Mucosa of rectum (tissue), 2 donors: ENCODE data around the gene RICTOR.

ENCODE experiments used
- H3K27ac ChIP-seq, 2 donors: one replicate each; pipeline ENCODE4 v1.7.0; 2013; ENCODE audit warnings: inconsistent platforms in 2 of 2, low read depth in 2 of 2, low read length in 2 of 2
- H3K27me3 ChIP-seq, 2 donors: one replicate each; pipeline ENCODE4 v1.7.0; 2013; ENCODE audit warnings: low read length in 2 of 2; ENCODE audit not compliant: control insufficient read depth in 2 of 2, insufficient read depth in 2 of 2
- H3K36me3 ChIP-seq, 2 donors: one replicate each; pipeline ENCODE4 v1.7.0; 2013; ENCODE audit warnings: low read length in 2 of 2; ENCODE audit not compliant: control insufficient read depth in 2 of 2, insufficient read depth in 2 of 2
- H3K4me1 ChIP-seq, 2 donors: one replicate each; pipeline ENCODE4 v1.7.0; 2013; ENCODE audit warnings: low read length in 2 of 2, mild to moderate bottlenecking in 1 of 2; ENCODE audit not compliant: control insufficient read depth in 2 of 2, insufficient read depth in 2 of 2
- H3K4me3 ChIP-seq, 2 donors: one replicate each; pipeline ENCODE4 v1.7.0; 2013; ENCODE audit warnings: low read length in 2 of 2
- H3K9ac ChIP-seq, 2 donors: one replicate each; pipeline ENCODE4 v1.7.0; 2013; ENCODE audit warnings: low read length in 2 of 2, low read depth in 1 of 2, mild to moderate bottlenecking in 1 of 2
- H3K9me3 ChIP-seq, 2 donors: one replicate each; pipeline ENCODE4 v1.7.0; 2013; ENCODE audit warnings: low read length in 2 of 2; ENCODE audit not compliant: control insufficient read depth in 2 of 2
- donor health status: healthy.
- donor health status: Normal muscosa, but diverticular disease.

Gene RICTOR

GRCh38 chr5:38911933-38912332, 162.3 kb downstream of the RICTOR start:
- Histone ChIP-seq H3K4me1 (no peaks in the 10 kb centered on the region), H3K9ac (no peak overlapping the region), H3K27me3 (peaks cover 0 to 3% of the 10 kb centered on the region in 2 donors), H3K9me3 (no peaks in the 10 kb centered on the region), H3K36me3 (peaks cover 0 to 3% of the 10 kb centered on the region in 2 donors), H3K4me3 (no peak overlapping the region), H3K27ac (no peak overlapping the region)

- Histone ChIP-seq H3K9ac (no peak overlapping the region), H3K4me3 (no peak overlapping the region), H3K27ac (no peak overlapping the region), H3K4me1 (no peaks in the 10 kb centered on the region), H3K27me3 (peaks cover 0 to 3% of the 10 kb centered on the region in 2 donors), H3K36me3 (peaks cover 0 to 3% of the 10 kb centered on the region in 2 donors), H3K9me3 (no peaks in the 10 kb centered on the region)
Observed at GRCh38 chr5:38906503-38906902, 167.7 kb downstream of the RICTOR start.

- Histone ChIP-seq H3K4me3 (no peak overlapping the region), H3K27me3 (peaks cover 0 to 3% of the 10 kb centered on the region in 2 donors), H3K36me3 (peaks cover 0 to 3% of the 10 kb centered on the region in 2 donors), H3K27ac (no peak overlapping the region), H3K9ac (no peak overlapping the region), H3K9me3 (no peaks in the 10 kb centered on the region), H3K4me1 (no peaks in the 10 kb centered on the region)
Observed at GRCh38 chr5:38905516-38905915, 168.7 kb downstream of the RICTOR start.

- H3K27me3 ChIP-seq = no peaks in the 10 kb centered on the region
- H3K4me1 ChIP-seq = no peaks in the 10 kb centered on the region
- H3K9me3 ChIP-seq = no peaks in the 10 kb centered on the region
- no peak overlapping the region for H3K4me3 ChIP-seq
- no peak overlapping the region for H3K9ac ChIP-seq
- H3K36me3 ChIP-seq = no peaks in the 10 kb centered on the region
- no peak overlapping the region for H3K27ac ChIP-seq
Observed at GRCh38 chr5:38899936-38900335, 174.3 kb downstream of the RICTOR start.

- no peak overlapping the region for H3K9ac ChIP-seq
- no peak overlapping the region for H3K4me3 ChIP-seq
- H3K27ac ChIP-seq = no peak overlapping the region
- H3K9me3 ChIP-seq = no peaks in the 10 kb centered on the region
- H3K27me3 ChIP-seq = no peaks in the 10 kb centered on the region
- H3K36me3 ChIP-seq = no peaks in the 10 kb centered on the region
- no peaks in the 10 kb centered on the region for H3K4me1 ChIP-seq
Observed at GRCh38 chr5:38896760-38897159, 177.4 kb downstream of the RICTOR start.

GRCh38 chr5:38892363-38892762, 181.8 kb downstream of the RICTOR start:
- Histone ChIP-seq H3K9me3 (no peaks in the 10 kb centered on the region), H3K36me3 (no peaks in the 10 kb centered on the region), H3K4me1 (no peaks in the 10 kb centered on the region), H3K27me3 (no peaks in the 10 kb centered on the region), H3K4me3 (no peak overlapping the region), H3K9ac (no peak overlapping the region), H3K27ac (no peak overlapping the region)

GRCh38 chr5:38891563-38891962, 182.6 kb downstream of the RICTOR start:
- Histone ChIP-seq H3K36me3 (no peaks in the 10 kb centered on the region), H3K27ac (no peak overlapping the region), H3K27me3 (no peaks in the 10 kb centered on the region), H3K4me1 (no peaks in the 10 kb centered on the region), H3K9ac (no peak overlapping the region), H3K9me3 (no peaks in the 10 kb centered on the region), H3K4me3 (no peak overlapping the region)

GRCh38 chr5:38889424-38889823, 184.8 kb downstream of the RICTOR start:
- H3K27ac ChIP-seq = no peak overlapping the region
- H3K4me1 ChIP-seq = no peaks in the 10 kb centered on the region
- no peak overlapping the region for H3K9ac ChIP-seq
- no peaks in the 10 kb centered on the region for H3K9me3 ChIP-seq
- no peaks in the 10 kb centered on the region for H3K27me3 ChIP-seq
- H3K4me3 ChIP-seq = no peak overlapping the region
- no peaks in the 10 kb centered on the region for H3K36me3 ChIP-seq

GRCh38 chr5:38888041-38888440, 186.2 kb downstream of the RICTOR start:
- Histone ChIP-seq H3K9ac (no peak overlapping the region), H3K4me1 (no peaks in the 10 kb centered on the region), H3K27me3 (no peaks in the 10 kb centered on the region), H3K27ac (no peak overlapping the region), H3K4me3 (no peak overlapping the region), H3K36me3 (peaks cover 0 to 3% of the 10 kb centered on the region in 2 donors), H3K9me3 (no peaks in the 10 kb centered on the region)
